Ramos (cell line): ENCODE data around the gene DCLK2.

Experiments
- in situ Hi-C: fragments of 300-500 bp; cut with MboI; formaldehyde crosslinking; loops from one replicate; pipeline ENCODE4 v1.14.3; 2022; ENCODE audit warnings: low sequenced_read_pairs; ENCODE audit not compliant: unreplicated experiment

DCLK2 gene

GRCh38 chr4:150231107-150231770, 153.0 kb downstream of the DCLK2 start:
- in situ Hi-C loops, result no loop called here

- in situ Hi-C loops, result no loop called here
These were observed 153.8 kb downstream of the DCLK2 start for GRCh38 chr4:150232029-150232428.

DNA sequence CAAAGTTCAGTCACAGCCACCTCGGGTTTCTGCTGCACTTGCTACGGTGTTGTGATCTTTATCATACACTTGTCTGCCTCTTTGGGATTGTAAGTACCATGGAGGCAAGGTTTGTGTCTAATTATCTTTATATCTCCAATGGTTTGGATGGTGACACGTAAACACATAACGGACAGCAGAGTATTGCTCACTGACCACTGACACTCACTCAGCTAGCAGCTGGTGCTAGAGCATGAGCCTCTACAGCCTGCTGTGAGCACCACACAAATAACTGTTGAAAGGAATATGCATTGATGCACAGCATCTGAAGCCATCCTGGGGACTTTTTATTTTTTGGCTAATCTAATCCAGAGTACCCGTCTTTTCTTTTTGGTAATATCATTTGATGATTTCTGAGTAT, 156.0 kb downstream of the DCLK2 start:
- in situ Hi-C loops, result no loop called here

DNA sequence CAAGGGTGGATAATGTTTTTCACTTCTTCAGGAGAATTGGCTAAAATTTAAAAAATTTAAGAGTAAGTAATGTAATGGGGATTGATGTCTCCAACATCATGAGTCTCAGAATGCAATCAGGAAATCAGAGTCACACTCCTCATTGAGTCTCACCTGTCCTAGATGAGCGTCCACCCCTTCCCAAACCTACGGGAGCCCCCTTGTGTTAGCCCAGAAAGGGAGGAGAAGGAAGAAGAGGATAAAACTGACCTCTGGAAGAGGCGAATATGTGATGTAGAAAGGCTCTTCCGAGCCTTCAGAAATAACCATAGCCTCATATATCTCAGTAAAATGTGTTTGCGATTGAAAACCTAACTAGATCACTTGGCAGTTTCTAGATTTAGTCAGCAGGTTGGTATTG, 157.1 kb downstream of the DCLK2 start:
- in situ Hi-C loops, result no loop called here

DNA sequence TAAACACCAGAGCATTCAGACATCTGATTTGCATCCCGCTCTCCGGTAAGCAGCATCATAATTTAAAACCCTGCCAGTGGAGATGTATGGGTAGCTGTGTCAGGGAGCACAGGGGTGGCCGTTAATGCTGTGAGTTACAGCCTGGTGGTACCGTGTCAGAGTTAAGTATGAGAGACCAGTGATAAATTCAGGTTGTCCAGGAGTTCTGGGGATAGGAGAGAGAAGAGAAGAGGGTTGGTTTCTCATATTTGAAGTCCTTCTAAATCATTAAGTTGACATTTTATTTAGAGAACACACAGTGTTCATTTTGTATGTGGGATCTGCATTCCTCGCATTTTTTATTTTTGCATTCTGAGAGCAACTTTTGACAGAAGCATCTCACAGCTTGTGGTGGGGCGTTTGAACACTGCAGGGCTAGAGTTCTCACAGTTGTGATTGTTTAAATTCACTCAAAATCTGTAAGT, 157.6 kb downstream of the DCLK2 start:
- in situ Hi-C loops, result no loop called here

DNA sequence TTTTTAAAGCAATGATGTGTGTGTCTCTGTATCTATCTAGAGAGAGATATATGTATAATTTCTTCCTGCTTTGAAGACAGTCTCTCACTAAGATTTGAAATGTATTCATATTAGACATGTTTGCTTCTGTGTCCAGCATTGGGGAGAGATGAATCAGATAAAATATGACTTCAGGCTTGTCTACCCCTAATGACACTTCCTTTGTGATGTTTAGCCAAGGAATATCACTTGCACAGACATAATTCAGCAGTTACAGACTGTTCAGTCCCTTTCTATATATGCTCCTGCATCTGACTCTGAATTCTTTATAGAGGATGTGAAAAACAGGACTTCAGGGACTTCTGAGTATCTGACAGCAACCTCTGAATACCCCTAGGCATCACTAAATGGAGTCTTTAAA, 158.4 kb downstream of the DCLK2 start:
- in situ Hi-C loops, result no loop called here

DNA sequence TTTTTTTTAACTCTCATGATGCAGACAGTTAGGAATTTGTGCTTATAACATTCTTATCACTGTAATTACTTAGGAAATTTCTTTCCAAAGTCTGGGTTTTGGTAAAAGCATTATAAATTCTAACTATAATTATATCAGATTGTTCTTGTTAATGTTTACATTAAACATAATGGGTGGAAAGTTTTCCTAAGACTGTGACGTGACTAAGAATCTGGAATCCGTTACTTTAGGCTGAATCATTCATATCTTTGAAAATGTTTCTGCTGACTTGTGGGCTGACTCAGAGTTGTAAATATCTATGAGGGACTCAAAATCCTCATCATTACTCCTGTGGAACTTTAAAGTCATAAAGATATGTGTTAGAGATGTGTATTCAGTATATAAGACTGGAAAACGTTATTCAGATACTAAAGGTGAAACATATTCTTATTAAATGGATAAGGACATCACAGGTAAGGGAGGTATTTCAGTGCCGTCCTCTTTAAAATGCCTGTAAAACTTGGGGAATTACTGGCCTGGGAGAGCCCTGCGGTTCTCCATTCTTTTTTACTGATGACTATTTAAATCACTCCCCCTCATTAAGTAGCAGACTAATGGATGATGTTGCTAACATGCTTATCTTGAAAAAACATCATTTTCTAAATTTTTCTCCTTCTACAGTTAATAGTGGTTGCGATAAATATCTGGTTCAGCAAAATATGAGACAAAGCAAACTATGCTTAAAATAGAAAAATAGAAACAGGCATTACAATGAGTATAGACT, 159.0 kb downstream of the DCLK2 start:
- in situ Hi-C loops, result no loop called here

- in situ Hi-C loops, result no loop called here
These were observed 160.3 kb downstream of the DCLK2 start for GRCh38 chr4:150238591-150238990.

- in situ Hi-C loops, result no loop called here
These were observed 161.8 kb downstream of the DCLK2 start for GRCh38 chr4:150240011-150240410.

GRCh38 chr4:150242820-150243458, 164.7 kb downstream of the DCLK2 start:
- in situ Hi-C loops, result no loop called here

DNA sequence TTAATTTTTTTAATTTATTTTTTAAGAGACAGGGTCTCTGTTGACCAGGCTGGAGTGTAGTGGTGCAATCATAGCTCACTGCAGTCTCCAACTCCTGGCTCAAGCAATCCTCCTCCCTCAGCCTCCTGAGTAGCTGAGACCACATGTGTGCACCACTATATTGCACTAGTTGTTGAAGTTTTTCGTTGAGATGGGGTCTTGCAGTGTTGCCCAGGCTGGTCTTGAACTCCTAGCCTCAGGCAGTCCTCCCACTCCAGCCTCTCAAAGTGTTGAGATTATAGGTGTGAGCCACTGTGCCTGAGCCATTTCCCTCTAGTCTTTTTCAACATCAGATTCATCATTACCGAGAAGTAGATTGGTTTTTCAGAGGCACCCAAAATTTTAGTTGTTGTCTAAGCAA, 165.7 kb downstream of the DCLK2 start:
- in situ Hi-C loops, result no loop called here

GRCh38 chr4:150244600-150244999, 166.4 kb downstream of the DCLK2 start:
- in situ Hi-C loops, result no loop called here

DNA sequence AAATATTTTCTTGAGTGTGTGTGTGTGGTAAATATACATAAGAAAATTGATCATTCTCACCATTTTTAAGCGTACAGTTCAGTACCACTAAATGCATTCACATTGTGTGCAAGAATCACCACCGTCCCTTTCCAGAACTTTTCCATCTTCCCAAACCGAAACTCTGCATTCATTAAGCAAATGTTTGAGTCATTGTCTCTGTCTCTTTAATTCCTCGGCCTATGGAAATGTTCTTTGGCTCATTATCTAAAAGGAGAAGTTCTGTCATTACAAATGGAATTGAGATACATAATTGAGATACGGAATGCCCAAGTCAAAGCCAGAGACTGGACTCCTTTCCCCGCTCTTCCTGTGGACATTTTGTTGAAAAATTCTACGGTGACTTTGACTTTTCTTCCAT, 168.9 kb downstream of the DCLK2 start:
- in situ Hi-C loops, result no loop called here

- in situ Hi-C loops, result no loop called here
These were observed 169.9 kb downstream of the DCLK2 start for GRCh38 chr4:150248181-150248580.

- in situ Hi-C loops, result no loop called here
These were observed 172.2 kb downstream of the DCLK2 start for GRCh38 chr4:150250293-150250997.

DNA sequence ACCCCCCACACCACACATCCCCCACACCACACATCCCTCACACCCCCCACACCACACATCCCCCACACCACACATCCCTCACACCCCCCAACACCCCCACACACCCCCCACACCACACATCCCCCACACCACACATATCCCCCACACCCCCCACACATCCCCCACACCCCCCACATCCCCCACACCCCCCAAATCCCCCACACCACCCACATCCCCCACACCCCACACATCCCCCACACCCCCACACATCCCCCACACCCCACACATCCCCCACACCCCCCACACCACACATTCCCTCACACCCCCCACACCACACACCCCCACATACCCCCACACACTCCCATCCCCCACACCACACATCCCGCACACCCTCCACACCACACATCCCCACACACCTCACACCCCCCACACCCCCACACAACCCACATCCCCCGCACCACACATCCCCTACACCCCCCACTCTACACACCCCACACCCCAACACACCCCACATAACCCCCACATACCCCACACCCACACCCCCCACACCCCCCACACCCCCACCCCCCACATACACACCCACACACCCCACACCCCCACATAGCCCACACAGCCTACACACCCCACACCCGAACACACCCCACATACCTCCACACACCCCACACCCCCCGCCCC, 172.9 kb downstream of the DCLK2 start:
- in situ Hi-C loops, result no loop called here

GRCh38 chr4:150251752-150252190, 173.5 kb downstream of the DCLK2 start:
- in situ Hi-C loops, result no loop called here

GRCh38 chr4:150252306-150252705, 174.1 kb downstream of the DCLK2 start:
- in situ Hi-C loops, result no loop called here

- in situ Hi-C loops, result no loop called here
These were observed 174.5 kb downstream of the DCLK2 start for GRCh38 chr4:150252741-150253140.

DNA sequence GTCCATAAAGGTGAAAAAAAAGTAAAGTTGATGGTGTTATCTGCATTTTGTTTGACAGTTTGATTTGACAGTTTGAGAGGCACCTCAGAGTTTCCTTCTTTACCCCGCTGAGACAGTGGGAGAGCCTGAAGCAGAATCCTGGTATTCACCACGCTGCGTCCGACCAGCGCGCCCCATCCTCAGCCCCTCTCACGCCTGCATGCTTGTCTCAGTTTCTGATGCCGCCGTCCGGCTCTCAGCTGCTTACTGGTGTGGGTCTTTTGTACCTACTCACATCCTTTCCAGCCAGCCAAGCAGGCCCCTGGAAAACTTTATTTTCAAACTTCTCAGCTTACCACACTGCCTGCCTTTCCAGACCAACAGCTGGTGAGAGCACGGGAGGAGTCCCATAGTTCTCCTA, 175.2 kb downstream of the DCLK2 start:
- in situ Hi-C loops, result no loop called here
